ENCODE data around the gene ITPA. TPM values are rescaled to one million over a fixed set of nuclear protein-coding genes. Genes with fewer than 3 reads are reported as not detected.

Gene ITPA
- total and polyA plus RNA-seq, 2 of the 13 experiments (the other 11 are each of a cell fraction or from before 2014, with no cell fraction given), result 60.1 to 103 TPM

- no peak for TF ChIP-seq TBP (CRISPR knock-in tag; IDR thresholded peaks at IDR 0.05)
- no peak for TF ChIP-seq ZSCAN31 (CRISPR knock-in tag; IDR thresholded peaks at IDR 0.05; ENCODE audit: low read depth)
- no peak for TF ChIP-seq ZSCAN21 (CRISPR knock-in tag; IDR thresholded peaks at IDR 0.05; ENCODE audit: borderline replicate concordance)
Observed at GRCh38 chr20:3188823-3189413, 20.4 kb upstream of the ITPA start (continued).

GRCh38 chr20:3189561-3190131 is 19.7 kb upstream of the ITPA start:
- no peak for FAIRE-seq
- Histone ChIP-seq H2AFZ (ENCODE audit: low read length) (no peak overlapping the region), H3K4me1 (ENCODE audit: insufficient read depth, low read length) (no peaks in the 10 kb centered on the region), H3K36me3 (replicated peaks in 1 of 2; ENCODE audit: control insufficient read depth in 1 of 2, insufficient read depth in 2 of 2, low read length in 2 of 2) (peaks cover 38 to 56% of the 10 kb centered on the region in 2 experiments), H3K4me2 (ENCODE audit: low read depth, low read length) (no peak overlapping the region), H4K20me1 (ENCODE audit: insufficient read depth, low read length) (no peaks in the 10 kb centered on the region), H3K27ac (ENCODE audit: extremely low read length, insufficient read depth, low read length) (no peak overlapping the region), H3K27me3 (ENCODE audit: control insufficient read depth in 1 of 2, insufficient read depth in 2 of 2, low read length in 2 of 2) (no peaks in the 10 kb centered on the region), H3K9ac (ENCODE audit: insufficient read depth, low read depth, low read length) (no peak overlapping the region), H3K79me2 (ENCODE audit: insufficient read depth, low read length) (no peaks in the 10 kb centered on the region), H3K9me3 (ENCODE audit: low read length) (no peaks in the 10 kb centered on the region), H3K4me3 (replicated peaks in 1 of 3; ENCODE audit: insufficient read depth in 1 of 3, low read depth in 2 of 3, low read length in 3 of 3) (no peak overlapping the region)
- TF ChIP-seq MBD4 (IDR thresholded peaks at IDR 0.05; ENCODE audit: borderline replicate concordance, low read length) (no peak), ZNF879 (CRISPR knock-in tag; IDR thresholded peaks at IDR 0.05) (no peak), ELF1 (CRISPR knock-in tag; IDR thresholded peaks at IDR 0.05) (no peak), DNMT1 (CRISPR knock-in tag; IDR thresholded peaks at IDR 0.05) (no peak), BORCS8-MEF2B (CRISPR knock-in tag; IDR thresholded peaks at IDR 0.05) (no peak), ZNF614 (CRISPR knock-in tag; IDR thresholded peaks at IDR 0.05; ENCODE audit: borderline replicate concordance) (no peak), MXI1 (IDR thresholded peaks at IDR 0.05; ENCODE audit: borderline replicate concordance, low read depth, low read length) (no peak), TP53 (CRISPR knock-in tag; conservative IDR thresholded peaks at IDR 0.05) (no peak), ZNF775 (CRISPR knock-in tag; IDR thresholded peaks at IDR 0.05; ENCODE audit: borderline replicate concordance) (no peak)
- TF ChIP-seq, protein P1, sequence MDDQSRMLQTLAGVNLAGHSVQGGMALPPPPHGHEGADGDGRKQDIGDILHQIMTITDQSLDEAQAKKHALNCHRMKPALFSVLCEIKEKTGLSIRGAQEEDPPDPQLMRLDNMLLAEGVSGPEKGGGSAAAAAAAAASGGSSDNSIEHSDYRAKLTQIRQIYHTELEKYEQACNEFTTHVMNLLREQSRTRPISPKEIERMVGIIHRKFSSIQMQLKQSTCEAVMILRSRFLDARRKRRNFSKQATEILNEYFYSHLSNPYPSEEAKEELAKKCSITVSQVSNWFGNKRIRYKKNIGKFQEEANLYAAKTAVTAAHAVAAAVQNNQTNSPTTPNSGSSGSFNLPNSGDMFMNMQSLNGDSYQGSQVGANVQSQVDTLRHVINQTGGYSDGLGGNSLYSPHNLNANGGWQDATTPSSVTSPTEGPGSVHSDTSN (CRISPR knock-in tag; IDR thresholded peaks at IDR 0.05; ENCODE audit: borderline replicate concordance), result no peak
- TF ChIP-seq, protein P2, sequence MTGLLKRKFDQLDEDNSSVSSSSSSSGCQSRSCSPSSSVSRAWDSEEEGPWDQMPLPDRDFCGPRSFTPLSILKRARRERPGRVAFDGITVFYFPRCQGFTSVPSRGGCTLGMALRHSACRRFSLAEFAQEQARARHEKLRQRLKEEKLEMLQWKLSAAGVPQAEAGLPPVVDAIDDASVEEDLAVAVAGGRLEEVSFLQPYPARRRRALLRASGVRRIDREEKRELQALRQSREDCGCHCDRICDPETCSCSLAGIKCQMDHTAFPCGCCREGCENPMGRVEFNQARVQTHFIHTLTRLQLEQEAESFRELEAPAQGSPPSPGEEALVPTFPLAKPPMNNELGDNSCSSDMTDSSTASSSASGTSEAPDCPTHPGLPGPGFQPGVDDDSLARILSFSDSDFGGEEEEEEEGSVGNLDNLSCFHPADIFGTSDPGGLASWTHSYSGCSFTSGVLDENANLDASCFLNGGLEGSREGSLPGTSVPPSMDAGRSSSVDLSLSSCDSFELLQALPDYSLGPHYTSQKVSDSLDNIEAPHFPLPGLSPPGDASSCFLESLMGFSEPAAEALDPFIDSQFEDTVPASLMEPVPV (CRISPR knock-in tag; IDR thresholded peaks at IDR 0.05), result no peak
- DNase-seq (ENCODE audit: low spot score), result no peak
- ChIA-PET CTCF (ENCODE audit: low intra/inter-chr PET ratio, low total read pairs) (no interaction called here), POLR2A (interaction anchor here (0.6 to 2.3 kb wide), 2 partner anchors 13 to 25 kb away, joined by 3 to 7 read pairs; no protein-coding TSS in a partner anchor)
- WGBS (ENCODE audit: low lambda C conversion rate), result 91% methylated on average over 4 of the region's 4 CpGs
- intact Hi-C loops (cut with micrococcal nuclease; ENCODE audit: unreplicated experiment), result no loop called here
- in situ Hi-C loops (cut with HindIII; ENCODE audit: extremely low pct_ligation_motif_present, low pct_unique_long_range_greater_than_20kb), result no loop called here
- BruUV-seq (replicated peaks), result no TSS peak
- no peak for ATAC-seq

Data from HepG2 (cell line).